Duodenal mucosa (tissue), 2 donors: ENCODE measurements around the gene OR1I1.

Source experiments
- H3K27ac ChIP-seq: one replicate; pipeline ENCODE4 v1.7.0; 2013; ENCODE audit warnings: low read depth, low read length
- H3K27me3 ChIP-seq, 2 donors: one replicate each; pipeline ENCODE4 v1.7.0; 2013; ENCODE audit warnings: low read length in 2 of 2, control low read depth in 1 of 2; ENCODE audit not compliant: insufficient read depth in 2 of 2, control insufficient read depth in 1 of 2
- H3K36me3 ChIP-seq, 2 donors: one replicate each; pipeline ENCODE4 v1.7.0; 2013; ENCODE audit warnings: low read length in 2 of 2, control low read depth in 1 of 2; ENCODE audit not compliant: insufficient read depth in 2 of 2, control insufficient read depth in 1 of 2
- H3K4me1 ChIP-seq, 2 donors: one replicate each; pipeline ENCODE4 v1.7.0; 2013; ENCODE audit warnings: low read length in 2 of 2, control low read depth in 1 of 2; ENCODE audit not compliant: insufficient read depth in 2 of 2, control insufficient read depth in 1 of 2
- H3K4me3 ChIP-seq, 2 donors: one replicate each; pipeline ENCODE4 v1.7.0; 2013; ENCODE audit warnings: low read length in 2 of 2, low read depth in 1 of 2
- H3K9ac ChIP-seq, 2 donors: one replicate each; pipeline ENCODE4 v1.7.0; 2013; ENCODE audit warnings: low read length in 2 of 2, low read depth in 1 of 2
- H3K9me3 ChIP-seq, 2 donors: one replicate each; pipeline ENCODE4 v1.7.0; 2013; ENCODE audit warnings: low read length in 2 of 2, control low read depth in 1 of 2; ENCODE audit not compliant: control insufficient read depth in 1 of 2

OR1I1 gene, protein sequence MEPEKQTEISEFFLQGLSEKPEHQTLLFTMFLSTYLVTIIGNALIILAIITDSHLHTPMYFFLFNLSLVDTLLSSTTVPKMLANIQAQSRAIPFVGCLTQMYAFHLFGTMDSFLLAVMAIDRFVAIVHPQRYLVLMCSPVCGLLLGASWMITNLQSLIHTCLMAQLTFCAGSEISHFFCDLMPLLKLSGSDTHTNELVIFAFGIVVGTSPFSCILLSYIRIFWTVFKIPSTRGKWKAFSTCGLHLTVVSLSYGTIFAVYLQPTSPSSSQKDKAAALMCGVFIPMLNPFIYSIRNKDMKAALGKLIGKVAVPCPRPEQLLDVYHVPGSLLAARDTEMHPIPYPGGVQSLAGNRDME

DNA sequence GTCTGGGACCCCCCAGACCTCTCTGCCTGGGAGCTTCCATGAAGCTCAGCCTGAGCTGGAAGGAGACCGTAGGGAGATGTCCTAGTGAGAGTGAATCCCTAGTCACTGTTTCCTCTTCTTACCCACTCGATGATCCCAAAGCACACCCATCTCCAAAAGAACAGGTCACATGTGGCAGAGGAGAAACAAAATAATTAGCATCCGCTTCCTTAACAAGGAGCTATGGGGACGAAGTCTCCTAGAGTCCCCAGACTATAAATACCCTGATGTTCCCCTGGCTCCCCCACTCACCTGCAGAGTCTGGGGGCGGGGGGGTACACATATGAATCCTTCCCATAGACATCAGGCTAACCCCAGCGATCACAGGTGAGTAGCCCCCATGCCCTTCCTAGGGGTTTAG is at the start of gene OR1I1:
Gene OR1I1, plus strand, starts transcription at position 301 of the 400 bp plus-strand sequence. CDS start 4,855 bp downstream, outside the sequence.
- H3K4me3 ChIP-seq, result no peak within 1 kb of the TSS
- no peaks in the 10 kb centered on the region for H3K36me3 ChIP-seq
- no peak within 1 kb of the TSS for H3K27ac ChIP-seq
- no peak within 1 kb of the TSS for H3K9ac ChIP-seq
- no peaks in the 10 kb centered on the region for H3K9me3 ChIP-seq
- H3K27me3 ChIP-seq, result peaks cover 0 to under 1% of the 10 kb centered on the region in 2 donors
- no peaks in the 10 kb centered on the region for H3K4me1 ChIP-seq

DNA sequence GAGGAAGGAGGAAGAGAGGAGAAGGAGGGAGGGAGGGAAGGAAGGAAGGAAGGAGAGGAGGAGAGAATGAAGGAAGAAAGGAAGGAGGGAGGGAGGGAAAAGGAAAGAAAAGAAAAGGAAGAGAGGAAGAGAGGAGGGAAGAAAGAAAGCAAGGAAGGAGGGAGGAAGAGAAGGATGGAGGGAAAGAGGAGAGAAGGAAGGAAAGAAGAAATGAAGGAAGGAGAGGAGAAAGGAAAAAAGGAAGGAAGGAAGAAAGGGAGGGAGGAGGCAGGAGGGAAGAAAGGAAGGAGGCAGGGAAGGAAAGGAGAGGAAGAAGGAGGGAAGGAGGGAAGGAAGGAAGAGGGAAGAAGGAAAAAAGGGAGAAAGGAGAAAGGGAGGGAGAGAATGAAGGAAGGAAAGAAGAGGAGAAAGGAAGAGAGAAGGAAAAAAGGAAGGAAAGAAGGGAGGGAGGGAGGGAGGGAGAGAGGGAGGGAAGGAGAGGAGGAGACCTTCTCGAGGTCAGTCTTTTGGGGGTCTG is 46.2 kb upstream of the OR1I1 start:
- Histone ChIP-seq H3K4me1 (no peaks in the 10 kb centered on the region), H3K36me3 (no peaks in the 10 kb centered on the region), H3K27me3 (peaks cover 2% of the 10 kb centered on the region in 2 donors), H3K9ac (no peak overlapping the region), H3K27ac (no peak overlapping the region), H3K4me3 (no peak overlapping the region), H3K9me3 (no peaks in the 10 kb centered on the region)

DNA sequence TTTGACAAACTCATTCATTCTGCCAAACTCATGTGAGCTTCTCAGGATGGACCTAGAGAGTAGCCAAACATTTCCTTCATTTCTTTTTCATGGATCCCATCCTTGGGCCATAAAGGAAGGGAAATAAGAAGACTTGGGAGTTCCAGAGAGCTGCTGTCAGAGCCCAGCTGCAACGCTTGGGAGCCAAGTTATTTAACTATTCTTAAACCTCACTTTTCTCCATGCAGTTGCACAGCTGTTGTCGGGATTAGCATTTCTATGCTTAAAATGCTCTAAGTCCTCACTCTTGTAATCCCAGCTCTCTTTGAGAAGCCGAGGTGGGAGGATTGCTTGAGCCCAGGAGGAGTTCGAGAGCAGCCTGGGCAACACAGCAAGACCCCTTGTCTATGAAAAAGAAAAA is 44.4 kb upstream of the OR1I1 start:
- H3K36me3 ChIP-seq, result no peaks in the 10 kb centered on the region
- H3K4me1 ChIP-seq, result no peaks in the 10 kb centered on the region
- no peak overlapping the region for H3K9ac ChIP-seq
- no peak overlapping the region for H3K4me3 ChIP-seq
- peaks cover 2 to 6% of the 10 kb centered on the region in 2 donors for H3K27me3 ChIP-seq
- H3K27ac ChIP-seq, result no peak overlapping the region
- no peaks in the 10 kb centered on the region for H3K9me3 ChIP-seq

DNA sequence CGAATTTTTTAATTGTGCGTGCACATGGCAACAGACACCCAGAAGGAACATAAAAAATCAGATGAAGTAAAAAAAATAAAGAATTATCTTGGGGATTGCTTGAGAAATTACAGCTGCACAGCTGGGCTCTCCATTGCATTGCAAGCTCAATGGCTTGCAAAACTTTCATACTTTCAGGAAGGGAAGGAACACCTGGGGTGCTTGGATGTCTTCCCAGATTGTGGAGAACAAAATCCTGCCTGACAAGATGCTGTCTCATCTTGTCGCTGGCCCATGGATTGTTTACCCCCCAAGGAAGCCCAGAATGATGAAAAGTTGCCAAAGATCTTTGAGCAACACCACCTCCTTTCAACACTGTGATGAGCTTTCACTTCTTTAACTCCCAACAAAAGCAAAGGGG is 43.7 kb upstream of the OR1I1 start:
- H3K4me3 ChIP-seq, result no peak overlapping the region
- no peak overlapping the region for H3K9ac ChIP-seq
- H3K27ac ChIP-seq, result no peak overlapping the region
- H3K36me3 ChIP-seq, result no peaks in the 10 kb centered on the region
- peaks cover 2 to 6% of the 10 kb centered on the region in 2 donors for H3K27me3 ChIP-seq
- no peaks in the 10 kb centered on the region for H3K9me3 ChIP-seq
- no peaks in the 10 kb centered on the region for H3K4me1 ChIP-seq

GRCh38 chr19:15042003-15042402 is 40.0 kb upstream of the OR1I1 start:
- peaks cover 2 to 4% of the 10 kb centered on the region in 2 donors for H3K27me3 ChIP-seq
- H3K9ac ChIP-seq, result no peak overlapping the region
- no peak overlapping the region for H3K27ac ChIP-seq
- no peaks in the 10 kb centered on the region for H3K4me1 ChIP-seq
- no peaks in the 10 kb centered on the region for H3K9me3 ChIP-seq
- no peaks in the 10 kb centered on the region for H3K36me3 ChIP-seq
- no peak overlapping the region for H3K4me3 ChIP-seq

DNA sequence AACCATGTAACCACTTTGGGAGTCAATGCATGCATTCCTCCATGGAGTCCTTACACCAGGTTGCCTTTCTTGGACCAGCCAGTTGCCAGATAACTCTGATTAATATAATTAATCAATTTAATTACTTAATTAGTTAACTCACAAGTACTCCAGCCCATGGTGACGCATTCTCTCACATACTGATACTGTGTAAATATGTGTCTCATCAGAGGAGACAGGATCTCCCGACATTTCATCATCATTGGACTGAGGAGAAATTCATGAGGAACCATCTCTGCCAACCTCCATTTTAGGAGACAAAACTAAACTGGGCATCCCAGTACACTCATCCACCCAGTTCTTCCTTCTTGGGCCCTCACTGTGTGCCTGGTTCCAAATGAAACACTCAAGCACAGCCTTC is 39.2 kb upstream of the OR1I1 start:
- no peak overlapping the region for H3K9ac ChIP-seq
- H3K27me3 ChIP-seq, result peaks cover 0 to 4% of the 10 kb centered on the region in 2 donors

GRCh38 chr19:15045506-15045905 is 36.5 kb upstream of the OR1I1 start:
- Histone ChIP-seq H3K4me3 (no peak overlapping the region), H3K27ac (no peak overlapping the region), H3K27me3 (peaks cover 0 to 4% of the 10 kb centered on the region in 2 donors), H3K36me3 (no peaks in the 10 kb centered on the region), H3K4me1 (no peaks in the 10 kb centered on the region), H3K9ac (no peak overlapping the region), H3K9me3 (no peaks in the 10 kb centered on the region)

More for the DNA sequence above, 39.2 kb upstream of the OR1I1 start:
- no peaks in the 10 kb centered on the region for H3K36me3 ChIP-seq
- H3K9me3 ChIP-seq, result no peaks in the 10 kb centered on the region
- H3K27ac ChIP-seq, result no peak overlapping the region
- no peaks in the 10 kb centered on the region for H3K4me1 ChIP-seq
- no peak overlapping the region for H3K4me3 ChIP-seq

DNA sequence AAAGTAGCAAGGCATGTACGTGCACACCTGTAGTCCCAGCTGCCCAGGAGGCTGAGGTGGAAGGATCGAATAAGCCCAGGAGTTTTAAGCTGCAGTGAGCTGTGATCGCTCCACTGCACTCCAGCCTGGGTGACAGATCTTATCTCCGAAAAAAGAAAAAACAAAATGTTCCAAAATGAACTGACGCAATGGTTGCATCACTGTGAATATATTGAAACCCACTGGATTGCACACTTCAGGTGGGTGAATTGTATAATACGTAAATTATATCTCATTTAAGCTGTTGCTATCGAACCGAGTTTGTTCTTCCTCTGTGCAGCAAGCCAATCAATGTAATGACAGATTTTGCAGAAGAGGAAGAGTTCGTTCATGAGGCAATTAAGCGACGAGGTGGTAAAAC is 34.3 kb upstream of the OR1I1 start:
- no peaks in the 10 kb centered on the region for H3K4me1 ChIP-seq
- H3K36me3 ChIP-seq, result no peaks in the 10 kb centered on the region
- H3K27ac ChIP-seq, result no peak overlapping the region
- H3K9me3 ChIP-seq, result no peaks in the 10 kb centered on the region
- H3K4me3 ChIP-seq, result no peak overlapping the region
- H3K9ac ChIP-seq, result no peak overlapping the region
- H3K27me3 ChIP-seq, result no peaks in the 10 kb centered on the region

DNA sequence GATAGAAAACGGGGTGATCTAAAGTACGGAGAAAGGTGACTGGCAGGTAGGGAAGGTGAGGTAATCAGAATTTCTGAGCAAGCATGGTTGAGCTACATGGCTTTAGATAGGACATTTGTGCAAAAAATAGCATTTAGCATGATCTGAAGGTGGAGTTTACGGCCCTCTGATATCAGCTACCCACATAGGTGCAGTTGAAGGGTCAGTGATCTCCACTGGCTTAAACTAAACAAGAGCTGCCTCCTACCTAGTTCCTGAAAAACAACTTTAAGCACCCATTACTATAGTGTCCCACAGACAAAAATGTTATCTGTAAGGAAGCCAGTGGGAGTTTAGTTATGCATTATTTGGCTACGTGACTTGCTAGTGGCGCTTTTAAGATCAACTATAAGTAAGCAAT is 33.9 kb upstream of the OR1I1 start:
- H3K4me3 ChIP-seq, result no peak overlapping the region
- H3K9me3 ChIP-seq, result no peaks in the 10 kb centered on the region

GRCh38 chr19:15048885-15049541 is 33.0 kb upstream of the OR1I1 start, which contains the start of gene CASP14:
Gene CASP14 (plus strand): TSS chr19:15049480. CDS start chr19:15052252, 2,772 bp downstream.
- Histone ChIP-seq H3K9me3 (no peaks in the 10 kb centered on the region), H3K4me3 (no peak within 1 kb of the TSS), H3K4me1 (no peaks in the 10 kb centered on the region), H3K36me3 (no peaks in the 10 kb centered on the region), H3K9ac (no peak within 1 kb of the TSS), H3K27ac (no peak within 1 kb of the TSS), H3K27me3 (no peaks in the 10 kb centered on the region)

More for the DNA sequence above, 33.9 kb upstream of the OR1I1 start:
- H3K9ac ChIP-seq, result no peak overlapping the region
- H3K27ac ChIP-seq, result no peak overlapping the region
- no peaks in the 10 kb centered on the region for H3K4me1 ChIP-seq
- no peaks in the 10 kb centered on the region for H3K27me3 ChIP-seq
- H3K36me3 ChIP-seq, result no peaks in the 10 kb centered on the region
